Left renal pelvis (tissue), 4 donors: ENCODE data around the gene LETMD1. TPM values are rescaled to one million over a fixed set of nuclear protein-coding genes. Genes with fewer than 3 reads are reported as not detected.
A peak's percentile ranks its signal among the peaks of the same experiment; 100 is the strongest.

Source experiments
- DNase-seq, 4 donors: peaks; one replicate each; pipeline ENCODE4 v3.0.0-alpha.2; 2013; ENCODE audit warnings: low read depth in 4 of 4, low spot score in 3 of 4
- polyA plus RNA-seq, 4 donors: library from polyadenylated mRNA; unstranded; fragments of 120-200 nt; gene quantifications; one replicate each; pipeline ENCODE4 v1.2.1, GENCODE V29; 2013; ENCODE audit not compliant: insufficient read length in 4 of 4

The LETMD1 gene
- polyA plus RNA-seq, 4 donors = 77.6 to 137 (median 97.6) TPM

DNA sequence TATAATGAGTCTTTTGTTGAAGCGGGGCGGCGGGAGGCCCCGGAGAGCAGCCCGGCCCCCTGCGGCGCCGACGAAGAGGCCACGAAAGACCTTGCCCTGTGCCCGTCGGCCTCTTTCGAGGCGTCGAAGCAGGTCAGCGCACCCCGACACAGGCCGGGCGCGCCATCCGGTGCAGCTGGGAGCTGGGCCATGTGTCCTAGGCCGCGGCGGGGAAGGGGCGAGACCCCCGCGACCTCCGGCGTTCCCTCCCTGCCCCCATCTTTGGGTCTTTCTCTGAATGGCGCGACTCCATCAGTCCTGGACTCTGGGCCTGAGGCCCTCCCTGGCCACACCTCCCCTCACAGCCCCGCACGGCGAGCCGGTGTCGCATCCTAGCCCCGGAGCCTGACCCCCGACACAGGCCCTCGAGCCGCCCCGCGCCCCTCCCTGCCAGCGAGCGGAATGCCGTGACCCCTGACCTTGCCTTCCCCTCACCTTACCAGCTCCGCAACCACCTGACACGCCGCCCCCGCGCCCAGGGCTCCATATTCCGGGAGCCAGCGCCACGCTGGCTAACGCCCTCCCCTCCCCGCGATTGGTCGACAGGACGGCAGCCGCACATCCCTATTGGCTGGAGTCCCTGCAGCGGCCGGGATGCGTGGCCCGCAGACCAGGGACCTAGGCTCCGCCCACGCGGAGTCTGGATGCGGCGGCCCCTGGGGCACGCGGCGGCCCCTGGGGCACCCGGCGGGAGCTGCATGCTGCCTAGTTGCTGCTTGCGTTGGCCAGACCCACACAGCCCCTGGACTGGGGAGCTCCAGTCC, 22.1 kb upstream of the LETMD1 start, which contains the start of gene SLC11A2:
SLC11A2 (minus strand) TSS at position 549 of the 803 bp plus-strand sequence. CDS start 15,656 bp downstream, outside the sequence.
- DNase-seq = peak; percentile 79 to 90 (median 87)

DNA sequence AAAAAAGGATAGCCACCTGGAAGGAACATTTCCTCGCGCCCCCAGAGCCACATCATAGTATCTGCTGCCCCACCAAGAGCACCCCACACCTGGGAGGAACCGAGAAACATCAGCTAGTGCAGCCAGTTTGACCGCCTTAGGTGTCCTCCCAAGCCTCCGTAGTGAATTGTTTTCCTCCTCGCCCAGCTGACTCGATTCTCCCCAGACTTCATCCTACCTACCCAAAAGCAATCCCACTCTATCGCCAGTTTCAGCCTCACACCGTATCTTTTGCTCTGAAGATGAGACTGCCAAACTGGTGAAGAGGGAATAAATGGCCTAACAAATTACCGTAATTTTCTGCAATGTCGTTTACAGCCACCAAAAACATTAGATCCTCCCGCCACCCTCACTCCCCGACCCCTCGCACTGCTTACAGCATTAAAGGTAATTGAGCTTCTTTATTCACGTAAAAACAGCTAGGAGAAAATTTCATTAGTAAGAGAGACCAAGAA, 20.7 kb upstream of the LETMD1 start:
- no peak for DNase-seq

GRCh38 chr12:51028126-51028812, 19.9 kb upstream of the LETMD1 start:
- no peak for DNase-seq

DNA sequence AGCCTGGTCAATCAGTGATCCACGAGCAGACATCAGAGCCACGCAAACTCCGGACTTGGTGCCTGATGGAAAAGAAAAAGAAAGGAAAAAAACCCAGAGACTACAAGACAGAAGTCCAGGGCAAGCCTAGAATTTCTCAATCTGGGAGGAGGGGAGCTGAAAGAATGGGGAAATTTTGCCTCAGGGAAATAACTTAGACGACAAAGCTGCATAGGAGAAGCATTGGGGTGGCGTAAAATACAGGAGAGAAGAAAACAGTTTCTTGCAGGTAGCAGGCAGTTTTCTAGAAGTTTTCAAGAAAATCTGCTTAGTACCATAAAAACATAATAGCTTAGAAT, 19.3 kb upstream of the LETMD1 start:
- no peak for DNase-seq

- no peak for DNase-seq
Measured at GRCh38 chr12:51033048-51033447, 15.1 kb upstream of the LETMD1 start.

GRCh38 chr12:51033457-51034089, 14.6 kb upstream of the LETMD1 start:
- DNase-seq = no peak

DNA sequence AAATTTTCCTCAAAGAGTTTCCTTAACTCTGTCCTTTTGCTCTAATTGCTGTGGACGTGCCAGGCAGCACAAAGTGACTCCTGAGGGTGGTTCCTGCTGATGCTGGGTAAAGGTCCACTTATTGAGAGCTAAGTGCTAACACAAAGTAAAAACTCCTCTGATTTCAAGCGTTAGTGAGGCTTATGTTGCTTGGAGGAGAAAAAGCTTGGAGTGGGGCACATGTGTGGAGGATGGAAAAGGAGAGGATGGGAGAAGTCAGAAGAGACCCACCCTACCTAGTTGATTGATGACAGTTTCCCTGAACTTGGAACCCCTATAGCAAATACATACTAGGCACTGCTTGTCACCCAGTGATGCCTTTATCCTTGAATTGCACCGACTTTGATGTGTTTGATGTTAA, 11.8 kb upstream of the LETMD1 start:
- no peak for DNase-seq

DNA sequence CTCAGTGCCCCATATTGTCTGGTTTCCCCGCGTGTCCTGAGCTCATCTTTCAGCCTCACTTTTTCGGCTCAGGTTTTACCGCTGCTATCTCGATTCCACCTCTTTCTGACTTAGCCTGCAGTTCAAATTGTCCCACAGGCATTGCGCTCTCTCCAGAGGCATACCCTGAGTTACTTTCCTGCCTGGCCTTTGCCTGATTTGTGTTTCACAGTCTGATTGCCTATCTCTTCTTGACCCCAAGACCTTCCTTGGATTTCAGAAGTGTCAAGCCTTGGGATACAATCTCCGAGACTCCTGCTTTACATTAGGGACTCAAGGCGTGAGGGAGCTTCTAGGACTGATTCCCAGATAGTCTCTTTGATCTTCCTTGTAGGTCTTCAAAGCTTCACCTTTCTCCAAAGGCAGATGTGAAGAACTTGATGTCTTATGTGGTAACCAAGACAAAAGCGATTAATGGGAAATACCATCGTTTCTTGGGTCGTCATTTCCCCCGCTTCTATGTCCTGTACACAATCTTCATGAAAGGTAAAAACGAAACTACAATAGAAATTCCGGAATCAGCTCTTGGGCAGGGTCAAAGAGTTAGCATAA, 629 bp downstream of the LETMD1 start:
- DNase-seq = no peak

DNA sequence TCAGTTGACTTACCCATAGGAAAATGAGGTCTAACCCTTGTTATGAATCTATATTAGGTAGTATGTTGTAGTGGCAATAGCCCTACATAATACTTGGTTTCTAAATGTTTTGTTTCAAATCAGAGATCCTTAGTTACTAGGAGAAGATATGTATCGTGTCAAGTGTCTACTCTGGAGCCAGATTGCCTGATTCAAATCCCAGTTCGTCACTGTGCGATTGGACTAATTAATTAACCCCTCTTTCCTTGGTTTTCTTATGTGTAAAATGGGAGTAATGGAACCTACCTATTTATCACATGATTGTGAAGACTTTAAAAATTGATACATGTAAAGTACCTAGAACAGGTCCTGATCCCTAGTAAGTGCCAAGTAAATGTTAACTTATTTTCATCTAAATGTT, 1.4 kb downstream of the LETMD1 start:
- no peak for DNase-seq

- DNase-seq = no peak
Measured at GRCh38 chr12:51051787-51052186, 3.7 kb downstream of the LETMD1 start.

GRCh38 chr12:51055060-51055459, 6.9 kb downstream of the LETMD1 start:
- no peak for DNase-seq

DNA sequence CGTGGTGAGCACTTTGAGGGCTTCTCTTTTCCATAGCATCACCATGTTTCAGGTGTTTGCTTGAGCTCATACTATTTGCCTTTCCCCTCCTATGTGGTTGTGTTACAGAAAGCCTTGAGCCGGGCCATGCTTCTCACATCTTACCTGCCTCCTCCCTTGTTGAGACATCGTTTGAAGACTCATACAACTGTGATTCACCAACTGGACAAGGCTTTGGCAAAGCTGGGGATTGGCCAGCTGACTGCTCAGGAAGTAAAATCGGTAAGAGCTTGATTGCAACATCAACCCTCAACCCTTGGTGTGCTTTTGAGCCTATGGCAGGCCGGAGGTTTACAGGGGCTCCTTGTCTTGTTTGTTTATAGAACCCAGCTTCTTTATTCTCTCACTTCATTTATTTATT, 8.1 kb downstream of the LETMD1 start:
- no peak for DNase-seq

GRCh38 chr12:51059086-51059485, 11.0 kb downstream of the LETMD1 start:
- no peak for DNase-seq

- DNase-seq = no peak
Measured at GRCh38 chr12:51062631-51063397, 14.7 kb downstream of the LETMD1 start.

GRCh38 chr12:51065530-51065929, 17.4 kb downstream of the LETMD1 start:
- no peak for DNase-seq

DNA sequence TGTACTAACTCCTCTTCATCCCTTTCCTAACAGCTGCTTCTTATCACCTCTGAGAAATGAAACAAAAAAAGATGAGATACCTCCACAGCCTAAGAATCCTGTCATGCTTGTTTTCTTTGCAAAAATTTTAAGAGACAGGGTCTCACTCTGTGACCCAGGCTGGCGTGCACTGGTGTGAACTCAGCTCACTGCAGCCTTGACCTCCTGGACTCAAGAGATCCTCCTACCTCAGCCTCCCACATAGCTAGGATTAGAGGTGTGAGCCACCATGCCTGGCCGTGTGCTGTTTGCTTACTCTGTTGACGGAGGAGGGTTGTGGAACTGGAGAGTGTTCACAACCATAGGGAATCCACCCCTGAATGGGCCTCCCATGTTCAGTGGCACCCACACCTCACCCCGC, 19.1 kb downstream of the LETMD1 start:
- DNase-seq = no peak

GRCh38 chr12:51067771-51068170, 19.6 kb downstream of the LETMD1 start:
- DNase-seq = no peak

- DNase-seq = no peak
Measured at GRCh38 chr12:51070004-51070403, 21.9 kb downstream of the LETMD1 start.

DNA sequence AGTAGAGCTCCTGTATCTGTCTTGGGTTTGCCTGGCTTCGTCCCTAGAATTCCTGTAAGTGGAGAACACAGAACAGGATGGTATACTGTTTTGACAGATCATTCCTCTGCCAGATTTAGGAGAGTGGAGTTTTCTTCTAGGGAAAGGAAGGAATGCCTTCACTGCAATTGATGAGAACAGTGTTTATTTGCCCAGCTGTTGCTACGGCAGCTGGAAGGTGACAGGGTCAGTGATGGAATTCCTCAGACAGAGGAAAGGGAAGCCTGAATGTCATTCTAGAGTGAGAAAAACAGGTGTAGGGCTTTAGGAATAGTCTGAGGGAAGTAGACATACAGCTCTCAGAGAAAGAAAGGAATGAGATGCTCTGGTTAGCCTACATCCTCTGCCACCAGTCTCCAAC, 23.5 kb downstream of the LETMD1 start:
- DNase-seq = no peak

DNA sequence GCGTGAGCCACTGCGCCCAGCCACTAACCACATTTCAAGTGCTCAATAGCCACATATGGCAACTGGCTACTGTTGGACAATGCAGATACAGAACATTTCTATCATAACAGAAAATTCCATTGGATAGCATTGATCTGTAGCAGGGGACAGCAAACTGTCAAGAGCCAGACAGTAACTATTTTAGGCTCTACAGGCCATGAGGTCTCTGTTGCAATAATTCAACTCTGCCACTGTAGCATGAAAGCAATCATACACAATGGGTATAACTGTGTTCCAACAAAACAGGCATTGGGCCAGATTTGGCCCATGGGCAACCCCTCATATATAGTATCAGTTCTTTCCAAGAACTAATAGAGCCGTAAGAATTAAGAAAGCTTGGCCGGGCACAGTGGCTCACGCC, 27.3 kb downstream of the LETMD1 start:
- no peak for DNase-seq
